Measurements from ENCODE around the gene DGCR2.
"Not testable (repeated sequence)": the region's sequence is repeated elsewhere in the genome, so short reads cannot be mapped to it uniquely, and the experiment has no call there.

DNA sequence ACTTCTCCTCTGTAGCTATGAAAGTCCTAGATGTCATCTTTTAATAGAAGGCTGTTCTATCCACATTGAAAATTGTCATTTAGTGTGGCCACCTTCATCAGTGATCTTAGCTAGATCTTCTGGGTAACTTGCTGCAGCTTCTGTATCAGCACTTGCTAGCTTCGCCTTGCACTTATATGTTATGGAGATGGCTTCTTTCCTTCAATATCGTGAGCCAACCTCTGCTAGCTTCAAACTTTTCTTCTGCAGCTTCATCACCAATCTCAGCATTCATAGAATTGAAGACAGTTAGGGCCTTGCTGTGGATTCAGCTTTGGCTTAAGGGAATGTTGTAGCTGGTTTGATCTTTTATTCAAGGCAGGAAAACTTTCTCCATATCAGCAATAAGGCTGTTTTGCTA, 122.1 kb downstream of the DGCR2 start:
- TF ChIP-seq, protein P1, sequence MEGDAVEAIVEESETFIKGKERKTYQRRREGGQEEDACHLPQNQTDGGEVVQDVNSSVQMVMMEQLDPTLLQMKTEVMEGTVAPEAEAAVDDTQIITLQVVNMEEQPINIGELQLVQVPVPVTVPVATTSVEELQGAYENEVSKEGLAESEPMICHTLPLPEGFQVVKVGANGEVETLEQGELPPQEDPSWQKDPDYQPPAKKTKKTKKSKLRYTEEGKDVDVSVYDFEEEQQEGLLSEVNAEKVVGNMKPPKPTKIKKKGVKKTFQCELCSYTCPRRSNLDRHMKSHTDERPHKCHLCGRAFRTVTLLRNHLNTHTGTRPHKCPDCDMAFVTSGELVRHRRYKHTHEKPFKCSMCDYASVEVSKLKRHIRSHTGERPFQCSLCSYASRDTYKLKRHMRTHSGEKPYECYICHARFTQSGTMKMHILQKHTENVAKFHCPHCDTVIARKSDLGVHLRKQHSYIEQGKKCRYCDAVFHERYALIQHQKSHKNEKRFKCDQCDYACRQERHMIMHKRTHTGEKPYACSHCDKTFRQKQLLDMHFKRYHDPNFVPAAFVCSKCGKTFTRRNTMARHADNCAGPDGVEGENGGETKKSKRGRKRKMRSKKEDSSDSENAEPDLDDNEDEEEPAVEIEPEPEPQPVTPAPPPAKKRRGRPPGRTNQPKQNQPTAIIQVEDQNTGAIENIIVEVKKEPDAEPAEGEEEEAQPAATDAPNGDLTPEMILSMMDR (IDR thresholded peaks at IDR 0.05; ENCODE audit: insufficient read depth, low read length): not testable (repeated sequence)
- TF ChIP-seq, protein P2, sequence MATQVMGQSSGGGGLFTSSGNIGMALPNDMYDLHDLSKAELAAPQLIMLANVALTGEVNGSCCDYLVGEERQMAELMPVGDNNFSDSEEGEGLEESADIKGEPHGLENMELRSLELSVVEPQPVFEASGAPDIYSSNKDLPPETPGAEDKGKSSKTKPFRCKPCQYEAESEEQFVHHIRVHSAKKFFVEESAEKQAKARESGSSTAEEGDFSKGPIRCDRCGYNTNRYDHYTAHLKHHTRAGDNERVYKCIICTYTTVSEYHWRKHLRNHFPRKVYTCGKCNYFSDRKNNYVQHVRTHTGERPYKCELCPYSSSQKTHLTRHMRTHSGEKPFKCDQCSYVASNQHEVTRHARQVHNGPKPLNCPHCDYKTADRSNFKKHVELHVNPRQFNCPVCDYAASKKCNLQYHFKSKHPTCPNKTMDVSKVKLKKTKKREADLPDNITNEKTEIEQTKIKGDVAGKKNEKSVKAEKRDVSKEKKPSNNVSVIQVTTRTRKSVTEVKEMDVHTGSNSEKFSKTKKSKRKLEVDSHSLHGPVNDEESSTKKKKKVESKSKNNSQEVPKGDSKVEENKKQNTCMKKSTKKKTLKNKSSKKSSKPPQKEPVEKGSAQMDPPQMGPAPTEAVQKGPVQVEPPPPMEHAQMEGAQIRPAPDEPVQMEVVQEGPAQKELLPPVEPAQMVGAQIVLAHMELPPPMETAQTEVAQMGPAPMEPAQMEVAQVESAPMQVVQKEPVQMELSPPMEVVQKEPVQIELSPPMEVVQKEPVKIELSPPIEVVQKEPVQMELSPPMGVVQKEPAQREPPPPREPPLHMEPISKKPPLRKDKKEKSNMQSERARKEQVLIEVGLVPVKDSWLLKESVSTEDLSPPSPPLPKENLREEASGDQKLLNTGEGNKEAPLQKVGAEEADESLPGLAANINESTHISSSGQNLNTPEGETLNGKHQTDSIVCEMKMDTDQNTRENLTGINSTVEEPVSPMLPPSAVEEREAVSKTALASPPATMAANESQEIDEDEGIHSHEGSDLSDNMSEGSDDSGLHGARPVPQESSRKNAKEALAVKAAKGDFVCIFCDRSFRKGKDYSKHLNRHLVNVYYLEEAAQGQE (IDR thresholded peaks at IDR 0.05; ENCODE audit: insufficient replicate concordance, low read depth): not testable (repeated sequence)
- TF ChIP-seq POLR2AphosphoS5 (IDR thresholded peaks at IDR 0.05; ENCODE audit: low read depth): not testable (repeated sequence)

Measured in HL-60 (cell line).